OCI-LY3 (cell line): ENCODE measurements around the gene IMMP2L.

ENCODE experiments used
- CTCF ChIP-seq: fragments of 200-600, 300-600 bp; sonication (generic); IDR thresholded peaks from 2 replicates; pipeline ENCODE4 v1.5.1; 2014; ENCODE audit warnings: antibody characterized with exemption, low read length, low read depth
- EZH2phosphoT487 ChIP-seq: fragments of 200-600 bp; shearing (Covaris generic); IDR thresholded peaks from 2 replicates; pipeline ENCODE4 v1.6.1; 2018; ENCODE audit warnings: antibody characterized with exemption, mixed run types, low read depth

DNA sequence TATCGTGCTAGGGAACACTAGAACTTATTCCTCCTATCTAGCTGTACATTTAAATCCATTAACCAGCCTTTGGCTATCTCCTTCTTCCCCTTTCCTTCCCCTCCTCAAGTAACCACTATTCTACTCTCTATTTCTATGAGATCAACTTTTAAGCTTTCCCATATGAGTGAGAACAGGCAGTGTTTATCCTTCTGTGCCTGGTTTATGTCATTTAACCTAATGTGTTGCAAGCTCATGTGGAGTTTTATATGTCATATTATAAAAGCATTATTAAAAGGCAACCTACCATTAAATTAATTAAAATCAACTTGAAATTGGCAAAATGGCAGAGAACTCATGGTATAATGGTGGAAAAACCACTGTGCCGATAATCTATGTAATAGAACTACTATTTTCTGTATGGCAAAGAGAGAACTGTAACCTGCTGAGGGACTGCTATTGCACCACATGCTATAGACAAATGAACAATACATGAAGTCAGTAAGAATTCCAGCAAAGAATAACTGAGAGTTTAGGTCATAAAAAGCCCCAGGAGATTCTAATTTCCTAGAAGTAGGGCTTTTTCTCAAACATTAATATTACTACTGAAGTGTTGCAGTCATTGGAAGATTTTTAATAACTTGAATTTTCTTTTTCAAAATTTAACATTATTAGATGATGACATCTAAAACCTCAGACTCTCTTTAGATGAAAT lies 389.6 kb downstream of the IMMP2L start:
- TF ChIP-seq CTCF, result no peak
- TF ChIP-seq EZH2phosphoT487, result no peak
